Effector memory CD4-positive, alpha-beta T cell (primary cell): ENCODE data around the gene KCNJ15.
A peak's percentile ranks its signal among the peaks of the same experiment; 100 is the strongest.

Experiments used
- DNase-seq, 3 donors: peaks; one replicate each; pipeline ENCODE4 v3.0.0-alpha.2; 2020
- H3K27ac ChIP-seq: 2 replicates; pipeline ENCODE4 v1.7.0; 2013; ENCODE audit warnings: mild to moderate bottlenecking, low read length, moderate library complexity; ENCODE audit not compliant: insufficient read depth, poor library complexity, severe bottlenecking
- H3K27me3 ChIP-seq: replicated peaks from 2 replicates; pipeline ENCODE4 v1.7.0; 2013; ENCODE audit warnings: mild to moderate bottlenecking, low read length; ENCODE audit not compliant: insufficient read depth, control insufficient read depth, poor library complexity, severe bottlenecking
- H3K36me3 ChIP-seq: 2 replicates; pipeline ENCODE4 v1.7.0; 2013; ENCODE audit warnings: mild to moderate bottlenecking, low read length, moderate library complexity; ENCODE audit not compliant: control insufficient read depth, insufficient read depth
- H3K4me1 ChIP-seq: 2 replicates; pipeline ENCODE4 v1.7.0; 2013; ENCODE audit warnings: low read length, mild to moderate bottlenecking; ENCODE audit not compliant: control insufficient read depth, insufficient read depth, poor library complexity, severe bottlenecking
- H3K4me3 ChIP-seq: 2 replicates; pipeline ENCODE4 v1.7.0; 2013; ENCODE audit warnings: low read length, low read depth, mild to moderate bottlenecking; ENCODE audit not compliant: insufficient read depth, poor library complexity, severe bottlenecking
- H3K9me3 ChIP-seq: 2 replicates; pipeline ENCODE4 v1.7.0; 2013; ENCODE audit warnings: mild to moderate bottlenecking, low read length, moderate library complexity; ENCODE audit not compliant: control insufficient read depth
- total RNA-seq, 3 donors: gene quantifications; one replicate each; lab custom pipeline; 2026; lab: John Stamatoyannopoulos, UW

KCNJ15 gene
- total RNA-seq, result 0 to 0.17 (median 0.09) reads per million in 3 donors

DNA sequence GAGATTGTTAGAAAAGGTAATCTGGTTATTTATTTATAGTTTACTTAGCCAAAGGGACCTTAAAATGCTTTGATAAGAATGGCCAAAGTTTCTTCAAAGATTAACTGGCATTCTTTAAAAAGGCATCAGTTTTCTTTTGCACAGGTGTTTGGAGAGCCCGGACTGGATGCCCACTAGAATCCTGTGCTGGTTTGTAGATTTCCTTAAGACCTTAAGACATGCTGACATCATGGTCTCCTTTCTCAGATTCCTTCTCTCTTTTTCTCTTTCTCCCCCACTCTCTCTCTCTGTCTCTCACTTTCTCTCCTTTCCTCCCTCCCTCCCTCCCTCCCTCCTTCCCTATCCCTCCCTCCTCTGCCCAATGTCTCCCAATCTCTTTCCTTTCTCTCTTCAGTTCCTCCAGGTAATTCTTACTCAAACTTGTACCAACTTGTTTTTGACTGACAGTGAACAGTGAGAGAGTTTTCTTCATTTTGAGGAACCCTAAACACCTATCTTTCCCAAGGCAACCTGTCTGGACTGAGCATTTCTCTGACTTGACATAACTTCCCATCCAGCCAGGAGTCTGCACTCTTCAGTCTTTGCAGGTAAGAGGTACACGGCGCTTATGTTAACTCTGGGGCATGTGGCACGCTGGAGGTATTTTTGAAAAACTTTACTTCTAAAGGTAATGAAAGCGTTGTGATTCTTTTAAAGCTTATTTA lies at the start of gene KCNJ15:
KCNJ15 (plus strand) TSS at position 393 of the 704 bp plus-strand sequence. CDS start 42,271 bp downstream, outside the sequence.
- H3K4me1 ChIP-seq, result no peaks in the 10 kb centered on the region
- no peaks in the 10 kb centered on the region for H3K9me3 ChIP-seq
- DNase-seq, result no peak
- no peak within 1 kb of the TSS for H3K4me3 ChIP-seq
- H3K27ac ChIP-seq, result no peak within 1 kb of the TSS
- no peaks in the 10 kb centered on the region for H3K36me3 ChIP-seq
- no peaks in the 10 kb centered on the region for H3K27me3 ChIP-seq

- Histone ChIP-seq H3K4me1 (no peaks in the 10 kb centered on the region), H3K36me3 (no peaks in the 10 kb centered on the region), H3K4me3 (no peak overlapping the region), H3K27ac (no peak overlapping the region), H3K27me3 (no peaks in the 10 kb centered on the region), H3K9me3 (no peaks in the 10 kb centered on the region)
- no peak for DNase-seq
Measured at GRCh38 chr21:38208118-38208517, 48.7 kb upstream of the KCNJ15 start.

DNA sequence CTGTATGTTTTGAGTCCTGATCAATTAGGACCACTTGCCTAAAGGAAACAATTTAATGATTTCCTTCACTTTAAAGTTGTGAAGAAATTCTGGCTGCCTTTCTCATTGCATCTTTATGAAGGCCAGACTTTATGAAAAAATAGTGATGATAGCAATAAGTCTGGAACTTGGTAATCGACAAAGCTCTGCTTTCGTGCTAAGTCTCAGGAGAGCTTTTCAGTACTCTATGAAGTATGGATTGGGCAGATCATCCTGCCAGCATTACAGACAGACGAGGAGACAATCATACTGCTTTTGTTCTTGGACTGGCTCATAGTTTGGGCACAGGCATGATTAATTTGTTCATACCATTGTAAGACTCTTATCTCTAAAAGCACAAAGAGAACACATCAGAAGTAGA lies 45.5 kb upstream of the KCNJ15 start:
- no peak overlapping the region for H3K4me3 ChIP-seq
- no peak overlapping the region for H3K27ac ChIP-seq
- no peak for DNase-seq
- no peaks in the 10 kb centered on the region for H3K36me3 ChIP-seq
- no peaks in the 10 kb centered on the region for H3K27me3 ChIP-seq
- no peaks in the 10 kb centered on the region for H3K9me3 ChIP-seq
- no peaks in the 10 kb centered on the region for H3K4me1 ChIP-seq

- no peaks in the 10 kb centered on the region for H3K36me3 ChIP-seq
- DNase-seq, result no peak
- no peak overlapping the region for H3K27ac ChIP-seq
- H3K4me3 ChIP-seq, result no peak overlapping the region
- no peaks in the 10 kb centered on the region for H3K4me1 ChIP-seq
- H3K27me3 ChIP-seq, result no peaks in the 10 kb centered on the region
- H3K9me3 ChIP-seq, result no peaks in the 10 kb centered on the region
Measured at GRCh38 chr21:38212706-38213105, 44.1 kb upstream of the KCNJ15 start.

DNA sequence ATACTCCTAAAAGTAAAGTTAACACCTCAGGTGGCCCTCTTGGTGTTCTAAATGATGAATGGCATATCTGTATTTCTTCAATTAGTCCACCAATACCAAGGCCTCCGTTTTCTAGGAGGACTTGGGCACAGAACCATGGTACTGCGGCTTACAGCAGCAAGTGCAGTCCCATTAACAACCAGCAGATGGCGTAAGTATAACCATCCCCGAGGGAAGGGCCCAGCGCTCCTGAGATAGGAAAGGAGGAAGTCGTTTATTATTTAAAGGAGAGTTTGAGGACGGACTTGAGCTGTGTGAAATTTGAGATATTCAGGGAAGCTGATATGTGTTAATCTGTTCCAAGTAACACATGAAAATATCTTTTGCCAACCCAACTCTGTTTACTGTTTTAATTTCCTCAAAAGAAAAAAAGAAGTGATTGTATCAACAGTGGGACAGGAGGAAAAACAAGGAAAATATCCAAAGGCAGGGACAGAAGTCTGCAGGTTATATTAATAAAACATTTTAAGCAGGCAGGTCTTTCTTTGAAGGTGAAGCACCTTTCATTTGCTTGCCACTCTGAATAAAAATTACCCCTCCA lies 37.7 kb upstream of the KCNJ15 start:
- H3K36me3 ChIP-seq, result no peaks in the 10 kb centered on the region
- H3K4me1 ChIP-seq, result no peaks in the 10 kb centered on the region
- peaks cover 6% of the 10 kb centered on the region for H3K9me3 ChIP-seq
- H3K27me3 ChIP-seq, result no peaks in the 10 kb centered on the region
- DNase-seq, result peak; percentile 5 to 33 (median 9)
- H3K4me3 ChIP-seq, result no peak overlapping the region
- no peak overlapping the region for H3K27ac ChIP-seq

DNA sequence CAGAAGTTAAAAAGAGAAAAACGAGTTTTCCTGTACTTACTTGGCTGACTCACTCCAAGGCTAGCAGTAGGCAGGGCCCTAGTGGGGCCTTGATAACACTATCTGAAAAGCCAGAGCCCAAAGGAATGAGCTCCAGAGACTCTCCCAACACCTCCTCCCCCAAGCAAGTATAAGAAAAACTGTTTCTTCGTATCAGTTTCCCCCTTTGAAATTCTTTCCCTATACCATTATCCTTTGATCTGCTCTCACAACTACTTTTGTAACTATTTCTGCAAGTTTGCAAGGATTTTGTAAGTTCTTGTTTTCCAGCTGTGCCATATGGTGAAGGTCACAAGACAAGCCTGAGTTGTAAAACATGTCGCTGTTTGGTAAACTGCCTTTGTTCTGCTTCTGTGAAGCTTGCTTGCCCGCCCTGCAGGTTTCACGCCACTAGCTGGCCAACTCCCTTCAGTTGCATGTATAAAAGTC lies 36.5 kb upstream of the KCNJ15 start:
- DNase-seq, result no peak
- no peaks in the 10 kb centered on the region for H3K36me3 ChIP-seq
- H3K4me1 ChIP-seq, result no peaks in the 10 kb centered on the region
- peaks cover 18% of the 10 kb centered on the region for H3K9me3 ChIP-seq
- no peak overlapping the region for H3K4me3 ChIP-seq
- H3K27me3 ChIP-seq, result no peaks in the 10 kb centered on the region
- no peak overlapping the region for H3K27ac ChIP-seq

- DNase-seq, result no peak
- Histone ChIP-seq H3K9me3 (peaks cover 22% of the 10 kb centered on the region), H3K36me3 (no peaks in the 10 kb centered on the region), H3K4me1 (no peaks in the 10 kb centered on the region), H3K4me3 (no peak overlapping the region), H3K27me3 (no peaks in the 10 kb centered on the region), H3K27ac (no peak overlapping the region)
Measured at GRCh38 chr21:38221594-38221993, 35.2 kb upstream of the KCNJ15 start.

DNA sequence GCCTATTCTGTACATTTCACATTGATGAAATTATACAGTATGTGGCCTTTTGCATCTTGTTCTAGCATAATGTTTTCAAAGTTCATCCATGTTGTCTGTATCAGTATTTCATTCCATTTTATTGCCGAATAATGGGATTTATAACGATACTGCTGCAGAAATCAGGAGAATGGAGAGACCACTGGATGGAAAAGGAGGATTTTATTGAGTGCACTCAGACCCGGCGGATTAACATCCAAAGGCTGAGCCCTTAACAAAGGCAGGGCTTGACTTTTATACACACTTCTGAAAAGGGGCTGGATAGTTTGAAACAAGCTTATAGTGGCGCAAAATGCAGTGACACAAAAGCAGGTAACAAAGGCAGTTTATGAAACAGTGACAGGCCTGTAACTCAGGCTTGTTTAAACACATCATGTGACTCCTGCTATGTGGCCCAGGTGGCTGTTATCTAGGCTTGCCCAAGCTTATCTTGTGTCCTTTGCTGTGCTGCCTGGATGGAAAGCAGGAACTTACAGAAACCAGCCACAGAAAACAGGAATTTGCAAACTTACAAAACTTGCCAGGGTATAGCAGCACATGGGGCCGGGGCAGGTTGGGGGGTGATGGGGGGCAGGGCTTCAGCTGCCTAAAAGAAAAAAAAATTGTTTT lies 32.8 kb upstream of the KCNJ15 start:
- Histone ChIP-seq H3K4me3 (no peak overlapping the region), H3K9me3 (peaks cover 29% of the 10 kb centered on the region), H3K27me3 (no peaks in the 10 kb centered on the region), H3K4me1 (no peaks in the 10 kb centered on the region), H3K27ac (no peak overlapping the region), H3K36me3 (no peaks in the 10 kb centered on the region)
- no peak for DNase-seq

DNA sequence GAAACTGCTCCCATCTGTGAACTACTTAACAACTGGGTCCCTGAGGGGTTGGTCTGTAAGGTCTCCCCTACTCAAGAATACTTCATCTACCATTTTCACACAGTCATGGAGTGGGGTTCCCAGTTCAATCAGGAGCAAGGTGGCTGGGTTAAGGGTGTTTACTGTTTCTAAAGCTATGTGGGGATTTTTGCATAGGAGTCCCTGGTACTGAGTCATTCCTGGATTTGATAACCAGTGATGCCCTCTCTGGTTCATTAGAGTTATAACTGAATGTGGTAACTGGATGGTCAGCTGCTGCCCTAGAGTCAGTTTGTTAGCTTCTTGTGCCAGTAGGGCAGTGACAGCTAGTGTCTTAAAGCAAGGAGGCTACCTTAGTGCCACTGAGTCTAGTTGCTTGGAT lies 29.4 kb upstream of the KCNJ15 start:
- no peaks in the 10 kb centered on the region for H3K27me3 ChIP-seq
- H3K4me1 ChIP-seq, result no peaks in the 10 kb centered on the region
- H3K4me3 ChIP-seq, result no peak overlapping the region
- no peak for DNase-seq
- no peak overlapping the region for H3K27ac ChIP-seq
- H3K9me3 ChIP-seq, result peaks cover 34% of the 10 kb centered on the region
- H3K36me3 ChIP-seq, result no peaks in the 10 kb centered on the region

DNA sequence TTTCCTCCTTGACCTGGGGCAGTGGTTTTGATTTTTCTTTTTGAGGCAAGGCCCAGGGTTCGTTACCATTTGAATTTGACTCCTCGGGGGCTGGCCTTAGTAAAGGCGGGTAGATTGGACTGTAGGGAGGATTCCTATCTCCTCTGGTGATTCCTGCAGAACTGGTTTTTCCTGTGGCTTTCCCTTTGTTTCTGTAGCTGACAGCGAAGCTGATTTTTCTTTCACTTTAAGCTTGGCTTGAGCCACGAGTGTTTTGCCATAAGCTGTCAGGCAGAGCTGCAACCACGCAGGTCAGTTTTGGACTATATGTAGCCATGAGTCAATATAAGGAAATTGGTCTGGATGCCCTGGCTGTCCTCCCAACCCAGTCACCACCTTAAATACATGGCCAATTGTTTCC lies 28.7 kb upstream of the KCNJ15 start:
- Histone ChIP-seq H3K4me3 (no peak overlapping the region), H3K27ac (no peak overlapping the region), H3K9me3 (peaks cover 34% of the 10 kb centered on the region), H3K27me3 (no peaks in the 10 kb centered on the region), H3K4me1 (no peaks in the 10 kb centered on the region), H3K36me3 (no peaks in the 10 kb centered on the region)
- DNase-seq, result no peak
